ENCODE results near the gene AVP. TPM values are rescaled to one million over a fixed set of nuclear protein-coding genes. Genes with fewer than 3 reads are reported as not detected.
"Not testable (repeated sequence)": the region's sequence is repeated elsewhere in the genome, so short reads cannot be mapped to it uniquely, and the experiment has no call there.

AVP gene
- total RNA-seq, 1 donor from 2014 or later: 0.38 TPM

DNA sequence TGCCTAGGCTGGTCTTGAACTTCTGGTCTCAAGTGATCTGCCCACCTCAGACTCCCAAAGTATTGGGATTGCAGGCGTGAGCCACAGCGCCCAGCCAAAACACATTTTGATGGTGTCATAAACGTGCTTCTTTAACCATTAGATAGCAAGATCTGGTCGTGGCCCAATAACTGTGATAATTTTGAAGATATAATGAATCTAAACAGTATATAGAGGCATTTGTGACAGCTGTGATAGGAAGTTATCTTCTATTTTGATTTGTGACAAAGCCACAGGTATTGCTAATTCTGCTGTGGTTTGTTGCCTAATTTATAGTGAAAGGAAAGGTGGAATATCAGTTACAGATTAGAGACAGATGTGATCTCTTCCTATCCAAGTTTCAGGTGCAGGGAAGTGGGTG, 13.8 kb downstream of the AVP start:
- peaks cover 17% of the 10 kb centered on the region for H3K4me1 ChIP-seq
- intact Hi-C loops (cut with micrococcal nuclease): no loop called here
- no peaks in the 10 kb centered on the region for H3K9me3 ChIP-seq (replicated peaks)
- no peak overlapping the region for H3K27ac ChIP-seq (replicated peaks)
- no peak for DNase-seq
- TF ChIP-seq CTCF (IDR thresholded peaks at IDR 0.05; ENCODE audit: borderline replicate concordance): no peak
- peaks cover 40% of the 10 kb centered on the region for H3K27me3 ChIP-seq (ENCODE audit: low read depth)
- H3K4me3 ChIP-seq: no peak overlapping the region
- no peaks in the 10 kb centered on the region for H3K36me3 ChIP-seq

DNA sequence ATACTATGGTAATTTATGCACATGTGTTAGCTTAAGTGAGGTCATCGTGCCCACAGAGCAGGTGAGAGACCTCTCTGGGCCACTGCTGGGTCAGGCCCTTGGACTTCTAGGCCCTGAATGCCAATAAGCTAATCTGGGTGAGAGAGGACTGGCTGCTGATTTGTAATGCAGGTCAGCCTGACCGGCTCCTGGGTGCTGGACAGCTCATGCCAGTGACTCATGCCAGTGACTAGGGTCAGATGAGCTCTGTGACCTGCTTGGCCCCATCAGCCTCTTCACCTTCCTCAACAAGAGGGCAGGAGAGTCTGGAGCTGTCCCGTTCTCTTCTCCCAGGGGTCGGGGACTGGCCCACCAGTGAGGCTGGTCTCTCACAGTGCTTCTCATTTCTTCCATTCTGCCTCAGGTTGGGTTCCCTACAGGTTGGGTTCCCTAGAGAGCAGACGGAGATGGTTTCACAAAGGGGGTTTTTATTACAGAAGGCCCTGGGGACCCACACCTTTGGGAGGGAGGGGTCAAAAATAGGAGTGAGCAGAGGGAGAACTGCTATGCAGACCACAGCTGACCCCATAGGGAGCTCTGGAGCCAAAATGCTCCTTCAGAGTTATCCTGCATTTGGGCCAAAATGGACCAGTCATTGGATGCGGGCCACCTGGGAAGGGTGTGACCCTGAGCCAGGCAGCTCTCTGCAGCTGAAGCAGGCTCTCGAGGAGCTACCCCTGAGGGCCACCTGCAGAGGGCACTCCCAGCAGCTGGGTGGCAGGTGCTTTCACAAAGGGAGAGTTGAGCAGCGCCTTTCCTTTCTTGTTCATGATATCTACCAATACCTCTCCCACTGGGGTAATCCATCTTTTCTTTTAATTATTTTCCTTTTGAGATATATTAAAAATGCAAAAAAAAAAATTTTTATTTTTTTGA, 15.3 kb downstream of the AVP start:
- H3K27me3 ChIP-seq (ENCODE audit: low read depth): peaks cover 38% of the 10 kb centered on the region
- no peak overlapping the region for H3K4me3 ChIP-seq
- intact Hi-C loops (cut with micrococcal nuclease): no loop called here
- peaks cover 17% of the 10 kb centered on the region for H3K4me1 ChIP-seq
- no peak overlapping the region for H3K27ac ChIP-seq (replicated peaks)
- no peaks in the 10 kb centered on the region for H3K36me3 ChIP-seq
- TF ChIP-seq CTCF (IDR thresholded peaks at IDR 0.05; ENCODE audit: borderline replicate concordance): peak; percentile 42
- DNase-seq: no peak
- no peaks in the 10 kb centered on the region for H3K9me3 ChIP-seq (replicated peaks)

DNA sequence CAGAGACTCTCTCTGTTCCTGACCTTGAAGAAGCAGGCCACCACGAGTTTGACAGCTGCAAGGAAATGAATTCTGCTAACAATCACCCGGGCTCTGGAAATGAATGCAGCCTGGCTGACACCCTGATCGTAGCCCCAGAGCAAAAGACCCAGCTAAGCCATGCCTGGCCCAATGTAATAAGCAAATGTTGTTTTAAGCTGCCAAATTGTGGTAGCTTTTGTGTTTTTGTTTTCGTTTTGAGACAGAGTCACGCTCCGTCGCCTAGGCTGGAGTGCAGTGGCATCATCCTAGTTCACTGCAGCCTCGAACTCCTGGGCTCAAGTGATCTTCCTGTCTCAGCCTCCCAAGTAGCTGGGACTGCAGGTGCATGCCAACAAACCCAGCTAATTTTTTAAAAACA, 16.4 kb downstream of the AVP start:
- no peak for DNase-seq
- intact Hi-C loops (cut with micrococcal nuclease): no loop called here
- H3K27ac ChIP-seq (replicated peaks): no peak overlapping the region
- H3K9me3 ChIP-seq (replicated peaks): no peaks in the 10 kb centered on the region
- H3K27me3 ChIP-seq (ENCODE audit: low read depth): peaks cover 30% of the 10 kb centered on the region
- H3K4me1 ChIP-seq: peaks cover 17% of the 10 kb centered on the region
- H3K4me3 ChIP-seq: no peak overlapping the region
- no peaks in the 10 kb centered on the region for H3K36me3 ChIP-seq
- no peak for TF ChIP-seq CTCF (IDR thresholded peaks at IDR 0.05; ENCODE audit: borderline replicate concordance)

DNA sequence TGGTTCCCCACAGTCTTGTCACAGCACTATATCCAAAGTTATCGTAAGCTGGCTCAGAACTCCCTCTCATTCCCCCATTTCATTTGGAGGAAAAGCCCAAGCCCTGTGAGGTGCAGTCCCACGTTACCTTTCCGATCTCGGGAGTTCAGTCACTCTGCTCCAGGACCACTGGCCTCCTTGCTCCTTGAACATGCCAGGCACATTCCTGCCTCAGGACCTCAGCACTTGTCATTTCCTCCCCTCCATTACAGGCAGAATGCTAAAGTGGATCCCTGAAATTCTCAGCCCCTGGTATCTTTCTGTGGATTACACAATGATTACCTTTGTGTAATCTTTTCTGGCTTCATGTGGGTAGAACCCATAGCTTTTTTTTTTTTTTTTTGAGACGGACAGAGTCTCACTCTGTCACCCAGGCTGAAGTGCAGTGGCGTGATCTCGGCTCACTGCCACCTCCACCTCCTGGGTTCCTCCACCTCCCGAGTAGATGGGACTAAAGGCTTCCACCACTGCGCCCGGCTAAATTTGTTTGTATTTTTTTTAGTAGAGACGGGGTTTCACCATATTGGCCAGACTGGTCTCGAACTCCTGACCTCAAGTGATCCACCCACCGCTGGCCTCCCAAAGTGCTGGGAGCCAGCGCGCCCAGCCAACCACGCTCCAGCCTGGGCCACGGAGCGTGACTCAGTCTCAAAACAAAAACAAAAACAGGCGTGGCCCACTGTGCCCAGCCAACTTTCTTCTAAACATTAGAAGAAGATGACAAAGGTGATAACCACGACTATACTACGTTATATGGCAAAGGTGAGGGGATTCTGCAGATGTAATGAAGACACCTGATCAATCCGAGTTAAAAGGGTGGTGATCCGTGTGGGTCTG, 17.1 kb downstream of the AVP start:
- intact Hi-C loops (cut with micrococcal nuclease): no loop called here
- TF ChIP-seq CTCF (IDR thresholded peaks at IDR 0.05; ENCODE audit: borderline replicate concordance): no peak
- Histone ChIP-seq H3K9me3 (replicated peaks) (no peaks in the 10 kb centered on the region), H3K27me3 (ENCODE audit: low read depth) (peaks cover 23% of the 10 kb centered on the region), H3K4me3 (no peak overlapping the region), H3K4me1 (peaks cover 13% of the 10 kb centered on the region), H3K27ac (replicated peaks) (no peak overlapping the region), H3K36me3 (no peaks in the 10 kb centered on the region)
- DNase-seq: no peak

- DNase-seq; H3K4me1 ChIP-seq; H3K36me3 ChIP-seq; H3K9me3 ChIP-seq (replicated peaks); intact Hi-C loops (cut with micrococcal nuclease); H3K27me3 ChIP-seq (ENCODE audit: low read depth); H3K27ac ChIP-seq (replicated peaks); H3K4me3 ChIP-seq: not testable (repeated sequence)
Observed at GRCh38 chr20:3064119-3064518, 20.4 kb downstream of the AVP start.

All from left ventricle myocardium inferior (tissue), 1 donor.